Kidney (tissue), 14 donors: Measurements from ENCODE around the gene MAP7D3. TPM values are rescaled to one million over a fixed set of nuclear protein-coding genes. Genes with fewer than 3 reads are reported as not detected.

Source experiments
- DNase-seq, 5 donors: peaks; one replicate each; pipeline ENCODE4 v3.0.0-alpha.2; 2013 to 2020
- FAIRE-seq: peaks from 2 replicates; lab custom pipeline; 2012; peaks lifted over from hg19 to GRCh38; lab: Jason Lieb, UNC
- H3K27ac ChIP-seq, 2 donors: one replicate each; pipeline ENCODE4 v1.7.0; 2013; ENCODE audit warnings: low read depth in 2 of 2, low read length in 2 of 2, inconsistent platforms in 1 of 2
- H3K27me3 ChIP-seq: one replicate; pipeline ENCODE4 v1.7.1; 2013; ENCODE audit warnings: low read length, inconsistent platforms; ENCODE audit not compliant: control insufficient read depth, insufficient read depth
- H3K36me3 ChIP-seq, 3 donors: one replicate each; pipeline versions ENCODE4 v1.7.0 to v1.7.1; 2013; ENCODE audit warnings: low read length in 3 of 3, control low read depth in 1 of 3, inconsistent platforms in 1 of 3; ENCODE audit not compliant: insufficient read depth in 3 of 3, control insufficient read depth in 2 of 3
- H3K4me1 ChIP-seq, 3 donors: one replicate each; pipeline versions ENCODE4 v1.7.0 to v1.7.1; 2013; ENCODE audit warnings: low read length in 3 of 3, inconsistent platforms in 1 of 3, low read depth in 1 of 3; ENCODE audit not compliant: control insufficient read depth in 2 of 3, insufficient read depth in 2 of 3
- H3K4me3 ChIP-seq, 3 donors: one replicate each; pipeline versions ENCODE4 v1.7.0 to v1.8.1; 2013; ENCODE audit warnings: low read length in 3 of 3, control low read depth in 1 of 3, inconsistent platforms in 1 of 3
- H3K9ac ChIP-seq, 3 donors: one replicate each; pipeline versions ENCODE4 v1.7.0 to v1.7.1; 2013; ENCODE audit warnings: low read length in 3 of 3, control low read depth in 1 of 3, inconsistent platforms in 1 of 3
- H3K9me3 ChIP-seq, 3 donors: one replicate each; pipeline versions ENCODE4 v1.7.0 to v1.7.1; 2013; ENCODE audit warnings: low read length in 3 of 3, control low read depth in 1 of 3, inconsistent platforms in 1 of 3; ENCODE audit not compliant: control insufficient read depth in 2 of 3, insufficient read depth in 1 of 3
- CTCF ChIP-seq: IDR thresholded peaks from 3 replicates; pipeline ENCODE4 v1.5.1; 2012; ENCODE audit warnings: mild to moderate bottlenecking, moderate library complexity, borderline replicate concordance; ENCODE audit not compliant: insufficient read depth; ENCODE audit errors: extremely low read depth
- intact Hi-C: fragments of 100-400 bp; cut with DNase I; formaldehyde crosslinking; loops from one replicate; pipeline ENCODE4 v1.11.1; 2022
- polyA plus RNA-seq: library from polyadenylated mRNA; stranded (reverse); fragments of 350-450 nt; fragmentation: Illumina TruSeq; extraction: RNeasy Lipid Tissue Mini Kit (QIAGEN cat#74804); gene quantifications from one replicate; pipeline ENCODE4 v1.2.3, GENCODE V29; 2014; ENCODE audit warnings: low read depth, low replicate concordance; ENCODE audit not compliant: insufficient read depth
- total RNA-seq: library from RNA; stranded (reverse); fragmentation: NEBNext Ultra II Directional; extraction: Animal tissue kit (Norgen Biotek cat#: 25700); gene quantifications from one replicate; pipeline ENCODE4 v1.2.1, GENCODE V29; 2021
- donor health status: control.
- donor health status: control.
- donor health status: control.
- donor health status: control.
- donor health status: control.
- donor health status: DM: yes; HTN: yes; CAD: no.
- donor health status: Normal renal cell carcinoma (clear cell type).

The MAP7D3 gene
- total and polyA plus RNA-seq, 2 donors from 2014 or later: 5.7 to 13.9 TPM

- intact Hi-C loops: no loop called here
Measured at GRCh38 chrX:136212557-136213111, 38.6 kb downstream of the MAP7D3 start.

GRCh38 chrX:136211766-136212556 is 39.2 kb downstream of the MAP7D3 start:
- Histone ChIP-seq H3K9me3 (no peaks in the 10 kb centered on the region), H3K27ac (no peak overlapping the region), H3K9ac (no peak overlapping the region), H3K4me1 (peaks cover 0 to 5% (median 0%) of the 10 kb centered on the region in 3 donors), H3K36me3 (peaks cover 0 to 10% (median 0%) of the 10 kb centered on the region in 3 donors), H3K27me3 (peaks cover 4% of the 10 kb centered on the region), H3K4me3 (no peak overlapping the region)
- DNase-seq (no peak), FAIRE-seq (no peak)
- no peak for TF ChIP-seq CTCF
- intact Hi-C loops: no loop called here

More at GRCh38 chrX:136212557-136213111, 38.6 kb downstream of the MAP7D3 start:
- FAIRE-seq: no peak
- peaks cover 2% of the 10 kb centered on the region for H3K27me3 ChIP-seq
- H3K9me3 ChIP-seq: no peaks in the 10 kb centered on the region
- no peak overlapping the region for H3K4me3 ChIP-seq
- peaks cover 0 to 5% (median 0%) of the 10 kb centered on the region in 3 donors for H3K4me1 ChIP-seq
- H3K27ac ChIP-seq: no peak overlapping the region
- no peak overlapping the region for H3K9ac ChIP-seq
- no peak for TF ChIP-seq CTCF
- DNase-seq: no peak
- H3K36me3 ChIP-seq: peaks cover 0 to 9% (median 0%) of the 10 kb centered on the region in 3 donors

GRCh38 chrX:136210806-136211205 is 40.4 kb downstream of the MAP7D3 start:
- H3K27ac ChIP-seq: no peak overlapping the region
- FAIRE-seq (no peak), DNase-seq (no peak)
- peaks cover 0 to 10% (median 0%) of the 10 kb centered on the region in 3 donors for H3K36me3 ChIP-seq
- intact Hi-C loops: no loop called here
- H3K9ac ChIP-seq: no peak overlapping the region
- no peaks in the 10 kb centered on the region for H3K9me3 ChIP-seq
- no peak for TF ChIP-seq CTCF
- peaks cover 4% of the 10 kb centered on the region for H3K27me3 ChIP-seq
- H3K4me3 ChIP-seq: no peak overlapping the region
- peaks cover 0 to 5% (median 0%) of the 10 kb centered on the region in 3 donors for H3K4me1 ChIP-seq
